ENCODE measurements around the gene PPM1N. TPM values are rescaled to one million over a fixed set of nuclear protein-coding genes. Genes with fewer than 3 reads are reported as not detected.

Gene PPM1N
- total and polyA plus RNA-seq, 2 of the 13 experiments (the other 11 are each of a cell fraction or from before 2014, with no cell fraction given): 0.31 to 1.8 TPM

DNA sequence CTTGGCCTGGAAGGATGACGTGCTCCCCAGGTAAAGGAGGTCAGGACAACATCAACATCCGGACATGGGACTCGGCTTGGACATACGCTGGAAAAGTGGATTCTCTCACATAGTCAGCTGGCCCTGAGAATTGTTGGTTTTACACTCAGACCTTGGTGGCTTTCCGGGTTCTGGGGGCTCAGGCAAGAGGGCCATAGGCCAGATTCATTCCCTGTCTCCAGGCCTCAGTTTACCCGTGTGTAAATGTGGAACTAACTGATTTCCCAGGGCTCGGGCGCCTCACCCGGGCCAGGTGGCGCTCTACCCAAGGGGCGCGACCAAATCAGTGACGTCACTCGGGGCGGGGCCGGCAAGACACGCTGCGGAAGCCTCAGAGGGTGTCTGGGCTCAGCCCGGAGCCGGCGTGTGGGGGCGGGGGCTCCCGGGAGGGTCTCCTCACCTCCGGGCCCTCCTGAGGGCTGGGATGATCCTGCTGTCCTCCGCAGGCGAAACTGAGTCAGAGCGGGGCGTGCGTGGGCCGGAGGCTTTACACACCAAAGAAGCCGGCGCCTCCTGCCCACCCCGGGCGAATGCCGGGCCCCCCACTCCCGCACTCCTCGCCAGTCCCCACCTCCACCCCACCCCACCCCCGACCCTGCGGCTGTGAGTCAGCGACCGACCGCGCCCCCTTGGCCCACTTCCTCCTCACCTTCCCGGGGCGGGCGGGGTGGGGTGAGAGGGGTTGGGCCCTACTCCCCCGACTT lies 8.2 kb downstream of the PPM1N start (continued):
- TF ChIP-seq, protein P1, sequence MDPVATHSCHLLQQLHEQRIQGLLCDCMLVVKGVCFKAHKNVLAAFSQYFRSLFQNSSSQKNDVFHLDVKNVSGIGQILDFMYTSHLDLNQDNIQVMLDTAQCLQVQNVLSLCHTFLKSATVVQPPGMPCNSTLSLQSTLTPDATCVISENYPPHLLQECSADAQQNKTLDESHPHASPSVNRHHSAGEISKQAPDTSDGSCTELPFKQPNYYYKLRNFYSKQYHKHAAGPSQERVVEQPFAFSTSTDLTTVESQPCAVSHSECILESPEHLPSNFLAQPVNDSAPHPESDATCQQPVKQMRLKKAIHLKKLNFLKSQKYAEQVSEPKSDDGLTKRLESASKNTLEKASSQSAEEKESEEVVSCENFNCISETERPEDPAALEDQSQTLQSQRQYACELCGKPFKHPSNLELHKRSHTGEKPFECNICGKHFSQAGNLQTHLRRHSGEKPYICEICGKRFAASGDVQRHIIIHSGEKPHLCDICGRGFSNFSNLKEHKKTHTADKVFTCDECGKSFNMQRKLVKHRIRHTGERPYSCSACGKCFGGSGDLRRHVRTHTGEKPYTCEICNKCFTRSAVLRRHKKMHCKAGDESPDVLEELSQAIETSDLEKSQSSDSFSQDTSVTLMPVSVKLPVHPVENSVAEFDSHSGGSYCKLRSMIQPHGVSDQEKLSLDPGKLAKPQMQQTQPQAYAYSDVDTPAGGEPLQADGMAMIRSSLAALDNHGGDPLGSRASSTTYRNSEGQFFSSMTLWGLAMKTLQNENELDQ (CRISPR knock-in tag; IDR thresholded peaks at IDR 0.05; ENCODE audit: borderline replicate concordance): no peak
- TF ChIP-seq, protein P2, sequence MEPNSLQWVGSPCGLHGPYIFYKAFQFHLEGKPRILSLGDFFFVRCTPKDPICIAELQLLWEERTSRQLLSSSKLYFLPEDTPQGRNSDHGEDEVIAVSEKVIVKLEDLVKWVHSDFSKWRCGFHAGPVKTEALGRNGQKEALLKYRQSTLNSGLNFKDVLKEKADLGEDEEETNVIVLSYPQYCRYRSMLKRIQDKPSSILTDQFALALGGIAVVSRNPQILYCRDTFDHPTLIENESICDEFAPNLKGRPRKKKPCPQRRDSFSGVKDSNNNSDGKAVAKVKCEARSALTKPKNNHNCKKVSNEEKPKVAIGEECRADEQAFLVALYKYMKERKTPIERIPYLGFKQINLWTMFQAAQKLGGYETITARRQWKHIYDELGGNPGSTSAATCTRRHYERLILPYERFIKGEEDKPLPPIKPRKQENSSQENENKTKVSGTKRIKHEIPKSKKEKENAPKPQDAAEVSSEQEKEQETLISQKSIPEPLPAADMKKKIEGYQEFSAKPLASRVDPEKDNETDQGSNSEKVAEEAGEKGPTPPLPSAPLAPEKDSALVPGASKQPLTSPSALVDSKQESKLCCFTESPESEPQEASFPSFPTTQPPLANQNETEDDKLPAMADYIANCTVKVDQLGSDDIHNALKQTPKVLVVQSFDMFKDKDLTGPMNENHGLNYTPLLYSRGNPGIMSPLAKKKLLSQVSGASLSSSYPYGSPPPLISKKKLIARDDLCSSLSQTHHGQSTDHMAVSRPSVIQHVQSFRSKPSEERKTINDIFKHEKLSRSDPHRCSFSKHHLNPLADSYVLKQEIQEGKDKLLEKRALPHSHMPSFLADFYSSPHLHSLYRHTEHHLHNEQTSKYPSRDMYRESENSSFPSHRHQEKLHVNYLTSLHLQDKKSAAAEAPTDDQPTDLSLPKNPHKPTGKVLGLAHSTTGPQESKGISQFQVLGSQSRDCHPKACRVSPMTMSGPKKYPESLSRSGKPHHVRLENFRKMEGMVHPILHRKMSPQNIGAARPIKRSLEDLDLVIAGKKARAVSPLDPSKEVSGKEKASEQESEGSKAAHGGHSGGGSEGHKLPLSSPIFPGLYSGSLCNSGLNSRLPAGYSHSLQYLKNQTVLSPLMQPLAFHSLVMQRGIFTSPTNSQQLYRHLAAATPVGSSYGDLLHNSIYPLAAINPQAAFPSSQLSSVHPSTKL (CRISPR knock-in tag; IDR thresholded peaks at IDR 0.05): peak; percentile 26; the same call in 1 of the 2 replicates
- TF ChIP-seq, protein P3, sequence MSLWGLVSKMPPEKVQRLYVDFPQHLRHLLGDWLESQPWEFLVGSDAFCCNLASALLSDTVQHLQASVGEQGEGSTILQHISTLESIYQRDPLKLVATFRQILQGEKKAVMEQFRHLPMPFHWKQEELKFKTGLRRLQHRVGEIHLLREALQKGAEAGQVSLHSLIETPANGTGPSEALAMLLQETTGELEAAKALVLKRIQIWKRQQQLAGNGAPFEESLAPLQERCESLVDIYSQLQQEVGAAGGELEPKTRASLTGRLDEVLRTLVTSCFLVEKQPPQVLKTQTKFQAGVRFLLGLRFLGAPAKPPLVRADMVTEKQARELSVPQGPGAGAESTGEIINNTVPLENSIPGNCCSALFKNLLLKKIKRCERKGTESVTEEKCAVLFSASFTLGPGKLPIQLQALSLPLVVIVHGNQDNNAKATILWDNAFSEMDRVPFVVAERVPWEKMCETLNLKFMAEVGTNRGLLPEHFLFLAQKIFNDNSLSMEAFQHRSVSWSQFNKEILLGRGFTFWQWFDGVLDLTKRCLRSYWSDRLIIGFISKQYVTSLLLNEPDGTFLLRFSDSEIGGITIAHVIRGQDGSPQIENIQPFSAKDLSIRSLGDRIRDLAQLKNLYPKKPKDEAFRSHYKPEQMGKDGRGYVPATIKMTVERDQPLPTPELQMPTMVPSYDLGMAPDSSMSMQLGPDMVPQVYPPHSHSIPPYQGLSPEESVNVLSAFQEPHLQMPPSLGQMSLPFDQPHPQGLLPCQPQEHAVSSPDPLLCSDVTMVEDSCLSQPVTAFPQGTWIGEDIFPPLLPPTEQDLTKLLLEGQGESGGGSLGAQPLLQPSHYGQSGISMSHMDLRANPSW (CRISPR knock-in tag; IDR thresholded peaks at IDR 0.05; ENCODE audit: borderline replicate concordance): 0 out of 2 replicates have a peak, but pooled peaks have one; percentile 78
- no peak for TF ChIP-seq ZNF83 (CRISPR knock-in tag; IDR thresholded peaks at IDR 0.05; ENCODE audit: borderline replicate concordance)
- no peak for TF ChIP-seq ZFP36 (IDR thresholded peaks at IDR 0.05; ENCODE audit: borderline replicate concordance, low read depth, low read length, partially characterized antibody)
- TF ChIP-seq, protein P4, sequence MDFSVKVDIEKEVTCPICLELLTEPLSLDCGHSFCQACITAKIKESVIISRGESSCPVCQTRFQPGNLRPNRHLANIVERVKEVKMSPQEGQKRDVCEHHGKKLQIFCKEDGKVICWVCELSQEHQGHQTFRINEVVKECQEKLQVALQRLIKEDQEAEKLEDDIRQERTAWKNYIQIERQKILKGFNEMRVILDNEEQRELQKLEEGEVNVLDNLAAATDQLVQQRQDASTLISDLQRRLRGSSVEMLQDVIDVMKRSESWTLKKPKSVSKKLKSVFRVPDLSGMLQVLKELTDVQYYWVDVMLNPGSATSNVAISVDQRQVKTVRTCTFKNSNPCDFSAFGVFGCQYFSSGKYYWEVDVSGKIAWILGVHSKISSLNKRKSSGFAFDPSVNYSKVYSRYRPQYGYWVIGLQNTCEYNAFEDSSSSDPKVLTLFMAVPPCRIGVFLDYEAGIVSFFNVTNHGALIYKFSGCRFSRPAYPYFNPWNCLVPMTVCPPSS (IDR thresholded peaks at IDR 0.05): no peak
- TF ChIP-seq FOXP1 (IDR thresholded peaks at IDR 0.05): no peak
- TF ChIP-seq FOXP1 (CRISPR knock-in tag; IDR thresholded peaks at IDR 0.05): peak; percentile 6; the same call in 1 of the 2 replicates
- no peak for TF ChIP-seq SETDB1 (CRISPR knock-in tag; IDR thresholded peaks at IDR 0.05; ENCODE audit: borderline replicate concordance)
- no peak; the same call in 1 of the 2 replicates for TF ChIP-seq REPIN1 (CRISPR knock-in tag; IDR thresholded peaks at IDR 0.05; ENCODE audit: borderline replicate concordance, low read depth)
- no peak for TF ChIP-seq ZNF749 (CRISPR knock-in tag; IDR thresholded peaks at IDR 0.05; ENCODE audit: borderline replicate concordance)
- TF ChIP-seq MTF1 (CRISPR knock-in tag; IDR thresholded peaks at IDR 0.05): no peak
- TF ChIP-seq, protein P5, sequence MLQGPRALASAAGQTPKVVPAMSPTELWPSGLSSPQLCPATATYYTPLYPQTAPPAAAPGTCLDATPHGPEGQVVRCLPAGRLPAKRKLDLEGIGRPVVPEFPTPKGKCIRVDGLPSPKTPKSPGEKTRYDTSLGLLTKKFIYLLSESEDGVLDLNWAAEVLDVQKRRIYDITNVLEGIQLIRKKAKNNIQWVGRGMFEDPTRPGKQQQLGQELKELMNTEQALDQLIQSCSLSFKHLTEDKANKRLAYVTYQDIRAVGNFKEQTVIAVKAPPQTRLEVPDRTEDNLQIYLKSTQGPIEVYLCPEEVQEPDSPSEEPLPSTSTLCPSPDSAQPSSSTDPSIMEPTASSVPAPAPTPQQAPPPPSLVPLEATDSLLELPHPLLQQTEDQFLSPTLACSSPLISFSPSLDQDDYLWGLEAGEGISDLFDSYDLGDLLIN (CRISPR knock-in tag; IDR thresholded peaks at IDR 0.05; ENCODE audit: borderline replicate concordance): no peak
- no peak for TF ChIP-seq KDM1A (CRISPR knock-in tag; IDR thresholded peaks at IDR 0.05)
- no peak for TF ChIP-seq DR1 (CRISPR knock-in tag; IDR thresholded peaks at IDR 0.05)
